Glutamatergic neuron (in vitro differentiated cells): ENCODE results near the gene KCTD19. TPM values are rescaled to one million over a fixed set of nuclear protein-coding genes. Genes with fewer than 3 reads are reported as not detected.

Source experiments
- DNase-seq: peaks from one replicate; pipeline ENCODE4 v3.0.0; 2022
- H3K27ac Mint-ChIP-seq: one replicate; pipeline ENCODE4 v1.8.0; 2020; ENCODE audit warnings: mild to moderate bottlenecking, mixed read lengths, inconsistent platforms; ENCODE audit not compliant: unreplicated experiment
- H3K27me3 Mint-ChIP-seq: one replicate; pipeline ENCODE4 v1.8.0; 2020; ENCODE audit warnings: mild to moderate bottlenecking, moderate library complexity, mixed read lengths, inconsistent platforms; ENCODE audit not compliant: unreplicated experiment
- H3K36me3 Mint-ChIP-seq: one replicate; pipeline ENCODE4 v1.8.0; 2020; ENCODE audit warnings: mild to moderate bottlenecking, mixed read lengths, inconsistent platforms; ENCODE audit not compliant: unreplicated experiment
- H3K4me1 Mint-ChIP-seq: one replicate; pipeline ENCODE4 v1.8.0; 2020; ENCODE audit warnings: mild to moderate bottlenecking, low read depth, mixed read lengths, inconsistent platforms; ENCODE audit not compliant: unreplicated experiment
- H3K4me3 Mint-ChIP-seq: one replicate; pipeline ENCODE4 v1.8.0; 2020; ENCODE audit warnings: mild to moderate bottlenecking, mixed read lengths, inconsistent platforms; ENCODE audit not compliant: unreplicated experiment
- H3K9me3 Mint-ChIP-seq: one replicate; pipeline ENCODE4 v1.8.0; 2020; ENCODE audit warnings: mild to moderate bottlenecking, moderate library complexity, mixed read lengths, inconsistent platforms; ENCODE audit not compliant: unreplicated experiment
- CTCF ChIP-seq: fragments of 200-600 bp; sonication (generic); IDR thresholded peaks from one replicate; pipeline ENCODE4 v1.5.0; 2021; ENCODE audit not compliant: partially characterized antibody, unreplicated experiment
- total RNA-seq: library from RNA; stranded (reverse); fragmentation: NEBNext Ultra II Directional; extraction: Animal tissue kit (Norgen Biotek cat#: 25700); gene quantifications from one replicate; pipeline ENCODE4 v1.2.1, GENCODE V29; 2021; ENCODE audit not compliant: unreplicated experiment

KCTD19 gene
- total RNA-seq, 1 donor from 2014 or later, result 1.0 TPM

GRCh38 chr16:67310561-67310960 is 16.0 kb downstream of the KCTD19 start:
- Mint-ChIP-seq H3K9me3 (no peaks in the 10 kb centered on the region), H3K4me3 (no peak overlapping the region), H3K27ac (no peak overlapping the region), H3K27me3 (peaks cover 4% of the 10 kb centered on the region), H3K36me3 (no peaks in the 10 kb centered on the region), H3K4me1 (no peaks in the 10 kb centered on the region)
- TF ChIP-seq CTCF, result no peak
- DNase-seq, result no peak

GRCh38 chr16:67305216-67306071 is 21.1 kb downstream of the KCTD19 start:
- H3K9me3 Mint-ChIP-seq, result no peaks in the 10 kb centered on the region
- no peak overlapping the region for H3K27ac Mint-ChIP-seq
- no peak for DNase-seq
- peaks cover 2% of the 10 kb centered on the region for H3K27me3 Mint-ChIP-seq
- no peak for TF ChIP-seq CTCF
- no peak overlapping the region for H3K4me3 Mint-ChIP-seq
- no peaks in the 10 kb centered on the region for H3K36me3 Mint-ChIP-seq
- no peaks in the 10 kb centered on the region for H3K4me1 Mint-ChIP-seq

GRCh38 chr16:67304020-67304419 is 22.5 kb downstream of the KCTD19 start:
- no peak for DNase-seq
- H3K9me3 Mint-ChIP-seq, result no peaks in the 10 kb centered on the region
- no peaks in the 10 kb centered on the region for H3K36me3 Mint-ChIP-seq
- H3K27me3 Mint-ChIP-seq, result peaks cover 2% of the 10 kb centered on the region
- H3K4me3 Mint-ChIP-seq, result no peak overlapping the region
- H3K4me1 Mint-ChIP-seq, result no peaks in the 10 kb centered on the region
- no peak overlapping the region for H3K27ac Mint-ChIP-seq
- no peak for TF ChIP-seq CTCF

DNA sequence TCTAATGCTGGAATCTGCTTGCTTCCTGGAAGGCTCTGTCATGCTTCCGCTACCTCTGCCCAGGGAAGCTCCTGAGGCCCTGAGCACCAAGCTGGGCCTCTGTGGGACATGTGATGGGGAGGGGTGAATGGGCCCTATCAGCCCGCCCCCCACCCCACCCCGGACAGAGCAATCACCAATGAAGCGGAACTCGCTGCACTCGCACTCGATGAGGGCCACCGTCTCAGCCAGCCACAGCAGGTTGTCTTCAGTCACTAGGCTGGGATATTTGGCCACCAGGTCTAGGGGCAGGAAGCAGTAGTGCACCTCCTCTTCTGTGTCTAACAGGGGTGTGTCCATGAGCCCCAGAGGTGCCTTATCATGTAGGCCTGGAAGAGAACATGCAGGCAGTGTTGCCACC is 23.6 kb downstream of the KCTD19 start:
- Mint-ChIP-seq H3K4me3 (no peak overlapping the region), H3K4me1 (no peaks in the 10 kb centered on the region)
- no peak for DNase-seq

More for the DNA sequence above, 23.6 kb downstream of the KCTD19 start:
- H3K36me3 Mint-ChIP-seq, result no peaks in the 10 kb centered on the region
- peaks cover 2% of the 10 kb centered on the region for H3K27me3 Mint-ChIP-seq
- TF ChIP-seq CTCF, result no peak
- no peaks in the 10 kb centered on the region for H3K9me3 Mint-ChIP-seq
- no peak overlapping the region for H3K27ac Mint-ChIP-seq
